ENCODE data around the gene SOAT2. TPM values are rescaled to one million over a fixed set of nuclear protein-coding genes. Genes with fewer than 3 reads are reported as not detected.
A peak's percentile ranks its signal among the peaks of the same experiment; 100 is the strongest.
"Not testable (repeated sequence)": the region's sequence is repeated elsewhere in the genome, so short reads cannot be mapped to it uniquely, and the experiment has no call there.

The SOAT2 gene
- total RNA-seq, 1 experiment from 2014 or later: not detected

GRCh38 chr12:53095596-53095895 is 7.7 kb upstream of the SOAT2 start:
- ATAC-seq; H3K27me3 ChIP-seq (ENCODE audit: control insufficient read depth, insufficient read depth, low read length); intact Hi-C loops (cut with micrococcal nuclease; ENCODE audit: unreplicated experiment); H3K4me3 ChIP-seq (ENCODE audit: low read depth in 2 of 2, low read length in 2 of 2); H3K27ac ChIP-seq (ENCODE audit: low read length); H3K9me3 ChIP-seq (ENCODE audit: control insufficient read depth, insufficient read depth, low read depth, low read length); CTCF ChIA-PET; BruUV-seq (replicated peaks); DNase-seq (ENCODE audit: low read depth, low spot score); in situ Hi-C loops (cut with HindIII; ENCODE audit: low pct_unique_long_range_greater_than_20kb, low sequenced_read_pairs); H3K36me3 ChIP-seq (ENCODE audit: control insufficient read depth, insufficient read depth, low read length): not testable (repeated sequence)
- peaks cover 17% of the 10 kb centered on the region for H3K4me1 ChIP-seq (ENCODE audit: control insufficient read depth, insufficient read depth, low read length)
- POLR2A ChIA-PET: interaction anchor here (0.6 kb wide), 1 partner anchor 9 kb away, joined by 12 read pairs; no protein-coding TSS in a partner anchor

GRCh38 chr12:53096089-53096741 is 7.1 kb upstream of the SOAT2 start:
- Histone ChIP-seq H3K27ac (ENCODE audit: low read length) (no peak overlapping the region), H3K9me3 (ENCODE audit: control insufficient read depth, insufficient read depth, low read depth, low read length) (no peaks in the 10 kb centered on the region), H3K4me3 (ENCODE audit: low read depth in 2 of 2, low read length in 2 of 2) (no peak overlapping the region), H3K4me1 (ENCODE audit: control insufficient read depth, insufficient read depth, low read length) (peaks cover 17% of the 10 kb centered on the region), H3K36me3 (ENCODE audit: control insufficient read depth, insufficient read depth, low read length) (no peaks in the 10 kb centered on the region), H3K27me3 (ENCODE audit: control insufficient read depth, insufficient read depth, low read length) (no peaks in the 10 kb centered on the region)
- DNase-seq (ENCODE audit: low read depth, low spot score) (no peak), ATAC-seq (no peak)
- POLR2A ChIA-PET: no interaction called here
- TF ChIP-seq TCF7L2 (IDR thresholded peaks at IDR 0.05; ENCODE audit: low read depth, low read length) (no peak), SIN3A (IDR thresholded peaks at IDR 0.05; ENCODE audit: borderline replicate concordance, insufficient read depth, low read depth, low read length) (no peak), CTCF (IDR thresholded peaks at IDR 0.05) (no peak), POLR2AphosphoS5 (IDR thresholded peaks at IDR 0.05; ENCODE audit: low read depth, low read length) (no peak), REST (IDR thresholded peaks at IDR 0.05; ENCODE audit: insufficient read depth in 1 of 2, low read depth in 2 of 2, low read length in 1 of 2) (no peak)
- no TSS peak for BruUV-seq (replicated peaks)
- in situ Hi-C loops (cut with HindIII; ENCODE audit: low pct_unique_long_range_greater_than_20kb, low sequenced_read_pairs): no loop called here
- intact Hi-C loops (cut with micrococcal nuclease; ENCODE audit: unreplicated experiment): no loop called here
- CTCF ChIA-PET: no interaction called here

DNA sequence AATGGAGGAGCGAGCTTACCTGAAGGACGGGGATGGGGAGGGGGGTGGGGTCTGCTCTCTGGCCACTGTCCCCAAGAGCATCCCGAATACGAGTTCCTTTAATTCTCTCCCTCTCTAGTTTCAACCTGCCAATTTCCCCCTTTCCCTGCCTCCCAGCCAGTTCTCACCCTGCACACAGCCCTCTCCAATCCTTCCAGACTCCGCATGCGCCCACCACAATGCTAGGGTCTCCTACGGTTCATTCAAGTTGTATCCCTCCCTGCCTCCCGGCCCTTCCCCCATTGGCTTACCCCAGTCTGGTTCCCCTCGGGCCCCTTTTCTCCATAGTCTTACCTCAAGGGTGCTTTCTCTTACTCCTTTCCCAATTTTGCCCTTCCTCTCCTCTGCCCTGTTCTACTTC is 6.5 kb upstream of the SOAT2 start:
- ChIA-PET POLR2A (no interaction called here), CTCF (no interaction called here)
- peak overlapping the region; percentile 52 to 70; a peak in 2 of 4 replicates for H3K4me3 ChIP-seq (ENCODE audit: low read depth in 2 of 2, low read length in 2 of 2)
- no peaks in the 10 kb centered on the region for H3K9me3 ChIP-seq (ENCODE audit: control insufficient read depth, insufficient read depth, low read depth, low read length)
- peaks cover 17% of the 10 kb centered on the region for H3K4me1 ChIP-seq (ENCODE audit: control insufficient read depth, insufficient read depth, low read length)
- H3K36me3 ChIP-seq (ENCODE audit: control insufficient read depth, insufficient read depth, low read length): no peaks in the 10 kb centered on the region
- no peak for TF ChIP-seq REST (IDR thresholded peaks at IDR 0.05; ENCODE audit: insufficient read depth in 1 of 2, low read depth in 2 of 2, low read length in 1 of 2)
- TF ChIP-seq SIN3A (IDR thresholded peaks at IDR 0.05; ENCODE audit: borderline replicate concordance, insufficient read depth, low read depth, low read length): no peak
- TF ChIP-seq CTCF (IDR thresholded peaks at IDR 0.05): no peak
- no peak for TF ChIP-seq TCF7L2 (IDR thresholded peaks at IDR 0.05; ENCODE audit: low read depth, low read length)
- TF ChIP-seq POLR2AphosphoS5 (IDR thresholded peaks at IDR 0.05; ENCODE audit: low read depth, low read length): no peak
- ATAC-seq: no peak
- no peak overlapping the region for H3K27ac ChIP-seq (ENCODE audit: low read length)
- no TSS peak for BruUV-seq (replicated peaks)
- no peaks in the 10 kb centered on the region for H3K27me3 ChIP-seq (ENCODE audit: control insufficient read depth, insufficient read depth, low read length)
- intact Hi-C loops (cut with micrococcal nuclease; ENCODE audit: unreplicated experiment): no loop called here
- in situ Hi-C loops (cut with HindIII; ENCODE audit: low pct_unique_long_range_greater_than_20kb, low sequenced_read_pairs): no loop called here
- no peak for DNase-seq (ENCODE audit: low read depth, low spot score)

Measured in Panc1 (cell line).